ENCODE data around the gene ST6GAL2. TPM values are rescaled to one million over a fixed set of nuclear protein-coding genes. Genes with fewer than 3 reads are reported as not detected.
A peak's percentile ranks its signal among the peaks of the same experiment; 100 is the strongest.

Gene ST6GAL2
- total RNA-seq, 1 experiment from 2014 or later, result not detected

- no peak for DNase-seq (ENCODE audit: low read depth)
- in situ Hi-C loops (cut with HindIII; ENCODE audit: low pct_unique_long_range_greater_than_20kb, low sequenced_read_pairs), result no loop called here
Observed at GRCh38 chr2:106792671-106793070, 93.3 kb downstream of the ST6GAL2 start.

- in situ Hi-C loops (cut with HindIII; ENCODE audit: low pct_unique_long_range_greater_than_20kb, low sequenced_read_pairs), result no loop called here
- peak; percentile 67 for DNase-seq (ENCODE audit: low read depth)
Observed at GRCh38 chr2:106789185-106789584, 96.8 kb downstream of the ST6GAL2 start.

- peak; percentile 33 for DNase-seq (ENCODE audit: low read depth)
- in situ Hi-C loops (cut with HindIII; ENCODE audit: low pct_unique_long_range_greater_than_20kb, low sequenced_read_pairs), result no loop called here
Observed at GRCh38 chr2:106782681-106783080, 103.3 kb downstream of the ST6GAL2 start.

- in situ Hi-C loops (cut with HindIII; ENCODE audit: low pct_unique_long_range_greater_than_20kb, low sequenced_read_pairs), result no loop called here
- DNase-seq (ENCODE audit: low read depth), result peak; percentile 5
Observed at GRCh38 chr2:106781196-106781595, 104.8 kb downstream of the ST6GAL2 start.

DNA sequence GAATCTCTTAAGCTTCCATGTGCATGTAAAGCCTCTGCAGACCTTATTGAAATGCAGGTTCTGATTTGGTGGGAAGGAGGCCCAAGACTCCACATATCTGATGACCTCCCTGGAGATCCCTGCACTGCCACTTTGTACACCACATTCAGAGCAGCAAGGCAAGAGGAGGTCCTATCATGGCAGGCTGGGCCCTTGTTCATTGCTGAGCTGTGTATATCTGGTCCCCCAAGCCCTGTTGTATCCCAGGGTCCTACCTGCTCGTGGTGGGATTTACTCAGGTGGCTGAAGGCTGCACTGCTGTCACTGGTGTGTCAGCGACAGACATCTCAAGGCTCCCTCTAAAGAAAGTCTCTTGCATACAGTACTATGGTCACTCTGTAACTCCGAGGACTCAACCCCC is 114.2 kb downstream of the ST6GAL2 start:
- DNase-seq (ENCODE audit: low read depth), result no peak
- in situ Hi-C loops (cut with HindIII; ENCODE audit: low pct_unique_long_range_greater_than_20kb, low sequenced_read_pairs), result no loop called here

DNA sequence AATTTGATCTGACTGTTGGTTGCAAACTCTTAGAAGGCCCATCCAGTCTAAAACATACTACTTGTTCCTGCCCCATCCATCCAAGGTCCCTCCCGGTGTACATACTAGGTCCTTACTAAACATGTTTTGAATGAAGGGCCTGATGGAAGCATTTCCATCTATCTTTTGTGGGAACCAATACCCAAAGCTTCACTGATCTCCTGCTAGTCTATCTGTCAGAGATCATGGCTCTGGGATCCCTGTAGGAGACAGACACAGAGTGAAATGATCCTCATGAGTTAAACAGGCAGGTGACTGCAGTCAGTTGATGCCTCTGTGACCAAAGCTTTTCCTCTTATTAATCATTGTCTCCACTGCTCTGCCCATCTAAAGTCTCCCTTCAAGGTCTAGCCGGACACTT is 115.0 kb downstream of the ST6GAL2 start:
- in situ Hi-C loops (cut with HindIII; ENCODE audit: low pct_unique_long_range_greater_than_20kb, low sequenced_read_pairs), result no loop called here
- no peak for DNase-seq (ENCODE audit: low read depth)

GRCh38 chr2:106764614-106765013 is 121.4 kb downstream of the ST6GAL2 start:
- DNase-seq (ENCODE audit: low read depth), result no peak
- in situ Hi-C loops (cut with HindIII; ENCODE audit: low pct_unique_long_range_greater_than_20kb, low sequenced_read_pairs), result no loop called here

- in situ Hi-C loops (cut with HindIII; ENCODE audit: low pct_unique_long_range_greater_than_20kb, low sequenced_read_pairs), result no loop called here
- DNase-seq (ENCODE audit: low read depth), result no peak
Observed at GRCh38 chr2:106759966-106760365, 126.0 kb downstream of the ST6GAL2 start.

DNA sequence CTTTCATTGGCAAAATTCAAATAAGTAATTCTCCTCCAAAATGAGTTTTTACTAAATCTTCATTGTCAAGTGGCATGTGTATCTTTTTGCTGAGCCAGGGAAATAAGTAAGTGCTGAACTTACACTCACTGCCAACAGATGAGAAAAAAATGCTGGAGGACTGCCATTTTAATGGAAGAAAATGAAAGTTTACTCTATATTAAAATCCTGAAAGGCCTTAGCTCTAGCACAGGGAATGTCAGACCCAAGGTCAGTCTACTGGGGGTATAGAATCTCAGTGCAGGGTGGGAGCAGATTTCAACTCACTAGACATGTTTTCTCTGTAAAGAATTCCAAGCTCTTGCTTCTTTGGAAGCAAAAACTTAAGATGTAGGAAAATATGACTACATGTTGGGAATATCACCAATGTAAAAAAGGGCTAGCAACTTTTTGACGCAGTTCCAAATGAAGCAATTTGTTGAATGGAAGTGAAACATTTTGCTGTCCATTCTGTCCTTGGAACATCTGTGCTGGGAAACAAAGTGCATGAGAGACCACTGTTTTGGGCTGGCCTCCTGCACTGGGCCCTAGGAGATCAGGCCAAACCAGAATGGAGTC is 127.0 kb downstream of the ST6GAL2 start:
- no peak for DNase-seq (ENCODE audit: low read depth)
- in situ Hi-C loops (cut with HindIII; ENCODE audit: low pct_unique_long_range_greater_than_20kb, low sequenced_read_pairs), result no loop called here
